Measurements from ENCODE around the gene PNPLA5.
"Not testable (repeated sequence)": the region's sequence is repeated elsewhere in the genome, so short reads cannot be mapped to it uniquely, and the experiment has no call there.

The PNPLA5 gene

DNA sequence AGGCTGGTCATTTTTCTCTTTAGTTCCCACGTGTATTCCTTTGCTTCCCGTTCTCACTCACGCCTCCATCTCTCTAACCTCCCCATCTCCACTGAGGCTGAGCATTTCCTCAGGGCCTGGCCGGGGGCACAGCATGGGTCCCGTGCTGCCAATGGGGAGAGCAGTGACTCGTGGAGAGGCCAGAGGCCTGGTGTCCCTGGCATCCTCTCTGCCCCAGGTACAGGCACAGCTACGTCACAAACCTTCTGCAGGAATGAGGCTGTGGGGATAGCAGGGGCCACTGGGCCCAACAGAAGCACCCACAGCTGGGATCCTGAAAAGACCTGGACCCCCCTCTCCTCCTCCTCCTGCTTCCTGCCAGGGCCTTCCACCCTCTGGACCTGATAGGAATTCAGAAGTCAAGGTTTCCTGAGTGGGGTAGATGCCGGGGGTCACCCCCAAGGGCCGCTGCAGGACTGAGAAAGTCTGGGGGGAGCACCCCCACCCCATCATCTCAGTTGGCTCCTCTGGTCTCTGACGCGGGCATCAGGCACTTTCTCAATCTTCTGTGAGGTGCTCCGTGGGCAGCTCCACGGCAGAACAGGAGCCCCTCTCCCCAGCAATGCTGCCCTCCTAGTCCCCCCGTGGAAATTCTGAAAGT, 11.8 kb downstream of the PNPLA5 start:
- no peak for DNase-seq

DNA sequence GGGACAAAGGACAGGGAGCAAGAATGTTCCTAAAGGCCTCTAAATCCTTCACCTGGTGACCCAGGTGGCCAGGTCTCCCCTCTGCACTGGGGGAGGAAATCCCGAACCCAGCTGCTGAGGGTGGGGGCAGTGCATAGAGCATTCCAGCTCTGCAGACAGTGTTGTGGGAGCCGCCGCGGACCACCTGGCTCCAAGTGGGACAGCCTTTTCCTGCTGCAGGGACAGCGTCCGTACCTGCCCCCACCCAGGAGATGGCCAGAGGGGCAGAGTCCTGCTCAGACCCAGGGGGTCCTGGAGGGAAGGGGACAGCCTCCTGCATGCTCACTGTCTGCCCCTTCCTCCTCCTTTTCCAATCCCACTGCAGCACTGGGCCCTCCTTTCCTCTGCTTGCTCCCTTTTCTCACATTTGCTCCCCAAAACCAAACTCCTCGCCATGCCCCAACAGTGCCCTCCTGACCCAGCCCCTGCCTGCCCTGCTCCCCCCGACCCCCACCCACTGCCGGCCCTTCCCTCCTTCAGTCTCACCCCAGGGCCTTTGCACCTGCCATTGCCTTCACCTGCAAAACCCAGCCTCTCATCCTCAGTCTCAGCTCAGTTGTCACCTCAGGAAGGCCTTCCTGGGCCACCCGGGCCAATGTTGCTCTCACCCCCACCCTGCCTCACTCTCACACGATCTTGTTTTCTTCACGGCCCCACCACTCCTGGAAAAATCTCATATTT, 12.8 kb downstream of the PNPLA5 start:
- no peak for DNase-seq

GRCh38 chr22:43878079-43878795, 13.6 kb downstream of the PNPLA5 start:
- no peak for DNase-seq

- DNase-seq, result no peak
Observed at GRCh38 chr22:43876866-43877509, 14.8 kb downstream of the PNPLA5 start.

DNA sequence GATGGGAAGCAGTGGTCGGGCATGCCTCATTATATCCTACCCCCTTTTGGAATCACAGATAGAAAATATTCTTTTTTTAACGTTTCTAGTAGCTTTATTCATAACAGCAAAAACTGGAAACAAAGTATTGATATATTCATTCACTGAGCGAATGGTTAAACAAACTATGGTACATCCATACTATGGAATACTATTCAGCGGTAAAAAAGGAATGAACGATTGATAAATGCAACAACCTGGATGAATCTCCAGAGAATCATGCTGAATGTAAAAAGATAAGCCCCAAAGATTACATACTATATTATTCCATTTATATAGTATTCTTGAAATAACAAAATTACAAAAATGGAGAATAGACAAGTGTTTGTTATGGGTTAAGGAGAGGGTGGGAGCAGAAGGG, 22.0 kb downstream of the PNPLA5 start:
- no peak for DNase-seq

DNA sequence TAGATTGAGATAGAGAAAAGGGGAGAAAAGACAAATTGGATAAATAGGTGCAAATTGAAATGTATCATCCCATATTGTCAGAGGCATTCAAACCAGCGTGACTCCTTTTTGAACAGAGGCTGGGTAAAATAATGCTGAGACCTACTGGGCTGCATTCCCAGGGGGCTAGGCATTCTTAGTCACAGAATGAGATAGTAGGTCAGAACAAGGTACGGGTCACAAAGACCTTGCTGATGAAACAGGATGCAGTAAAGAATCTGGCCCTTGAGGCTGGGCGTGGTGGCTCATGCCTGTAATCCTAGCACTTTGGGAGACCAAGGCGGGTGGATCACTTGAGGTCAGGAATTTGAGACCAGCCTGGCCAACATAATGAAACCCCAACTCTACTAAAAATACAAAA, 22.8 kb downstream of the PNPLA5 start:
- DNase-seq, result not testable (repeated sequence)

DNA sequence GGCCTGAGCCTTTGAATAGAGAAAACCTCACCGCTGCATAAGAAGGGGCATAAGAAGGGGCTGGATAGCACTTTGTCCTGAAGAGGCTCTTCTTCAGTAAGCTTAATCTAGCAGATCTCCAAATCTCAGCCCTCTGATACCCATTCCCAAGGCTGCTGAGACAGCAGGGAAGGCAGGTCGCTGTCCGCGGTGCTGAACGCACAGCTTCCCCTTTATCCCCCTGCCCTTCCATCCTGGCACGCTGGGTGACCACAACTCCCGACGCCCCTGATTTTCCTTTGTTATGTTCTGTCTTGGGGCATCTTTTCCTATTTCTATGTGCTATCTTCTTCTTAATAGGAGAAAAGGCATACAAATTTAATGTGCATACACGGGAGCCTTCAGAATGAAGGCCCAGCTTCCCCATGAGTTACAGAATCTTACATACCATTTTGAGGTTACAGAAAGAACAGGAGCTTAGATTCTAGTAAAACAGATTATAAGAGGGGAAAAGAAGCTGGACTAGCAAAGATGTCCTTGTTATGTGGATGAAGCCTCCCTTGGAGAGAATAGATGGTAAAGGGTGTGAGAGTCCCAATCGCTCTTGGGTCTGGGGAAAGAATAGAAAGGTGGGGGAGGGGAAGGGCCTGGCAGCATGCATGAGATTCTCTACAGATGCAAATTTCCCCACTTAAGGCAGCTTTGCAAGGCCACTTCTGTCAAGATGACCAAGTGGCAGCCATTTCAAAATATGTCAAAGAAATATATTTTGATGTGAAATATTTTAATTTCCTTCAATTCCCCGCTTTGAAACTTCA, 23.8 kb downstream of the PNPLA5 start:
- DNase-seq, result no peak

DNA sequence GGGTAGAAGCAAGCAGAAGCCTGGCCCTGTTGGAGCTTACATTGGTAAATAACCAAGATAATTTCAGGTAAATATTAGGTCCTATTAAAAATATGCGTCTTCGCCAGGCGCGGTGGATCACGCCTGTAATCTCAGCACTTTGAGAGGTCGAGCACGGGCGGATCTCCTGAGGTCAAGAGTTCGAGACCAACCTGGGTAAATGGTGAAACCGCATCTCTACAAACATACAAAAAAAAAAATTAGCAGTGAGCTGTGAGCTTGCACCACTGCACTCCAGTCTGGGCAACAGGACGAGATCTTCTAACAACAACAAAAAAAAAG, 29.0 kb downstream of the PNPLA5 start:
- DNase-seq, result no peak

DNA sequence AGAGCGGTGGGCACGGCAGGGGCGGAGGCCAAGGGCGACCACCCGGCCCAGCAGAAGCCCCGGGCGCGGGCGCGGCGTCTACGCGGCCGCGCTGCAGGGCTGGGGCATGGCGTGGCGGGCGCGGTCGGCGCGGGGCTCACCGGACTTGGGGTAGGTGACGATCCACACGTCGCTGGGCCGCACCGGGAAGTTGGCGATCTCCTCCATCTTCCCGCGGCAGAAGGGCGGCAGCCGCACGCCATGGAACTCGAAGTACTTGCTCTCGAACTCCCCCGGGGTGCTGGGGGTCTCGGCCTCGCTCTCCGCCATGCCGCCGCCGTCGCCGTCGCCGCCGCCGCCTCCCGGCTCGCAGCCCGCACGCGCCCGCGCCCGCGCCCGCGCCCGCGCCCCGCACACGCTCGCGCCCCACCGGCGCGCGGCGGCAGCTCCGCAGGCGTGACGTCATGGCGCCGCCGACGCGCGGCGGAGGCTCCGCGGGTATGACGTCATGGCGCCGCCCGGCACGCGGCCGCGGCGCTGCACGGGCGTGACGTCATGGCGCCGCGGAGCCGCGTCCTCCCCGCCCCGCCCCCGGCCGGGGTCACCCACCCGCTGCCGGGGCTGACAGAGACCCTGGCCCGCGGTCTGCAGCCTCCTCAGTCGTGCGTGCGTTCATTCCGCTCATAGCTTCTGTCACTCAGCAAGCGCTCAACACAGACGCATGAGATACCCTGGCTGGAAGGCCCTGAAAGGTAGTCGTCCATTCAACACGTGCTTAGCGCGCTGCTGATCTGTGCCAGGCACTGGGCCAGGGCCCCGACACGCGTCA, 29.5 kb downstream of the PNPLA5 start, which contains the start of gene SULT4A1:
Gene SULT4A1 (minus strand): TSS at position 440 of the 808 bp plus-strand sequence. CDS start 131 bp downstream, at position 309.
- peak; percentile 63 to 79 (median 74) for DNase-seq

GRCh38 chr22:43861529-43861928, 30.3 kb downstream of the PNPLA5 start:
- peak in 2 of 3 experiments; percentile 10 to 30 for DNase-seq

GRCh38 chr22:43860831-43861230, 31.0 kb downstream of the PNPLA5 start:
- no peak for DNase-seq

GRCh38 chr22:43860126-43860525, 31.7 kb downstream of the PNPLA5 start:
- no peak for DNase-seq

DNA sequence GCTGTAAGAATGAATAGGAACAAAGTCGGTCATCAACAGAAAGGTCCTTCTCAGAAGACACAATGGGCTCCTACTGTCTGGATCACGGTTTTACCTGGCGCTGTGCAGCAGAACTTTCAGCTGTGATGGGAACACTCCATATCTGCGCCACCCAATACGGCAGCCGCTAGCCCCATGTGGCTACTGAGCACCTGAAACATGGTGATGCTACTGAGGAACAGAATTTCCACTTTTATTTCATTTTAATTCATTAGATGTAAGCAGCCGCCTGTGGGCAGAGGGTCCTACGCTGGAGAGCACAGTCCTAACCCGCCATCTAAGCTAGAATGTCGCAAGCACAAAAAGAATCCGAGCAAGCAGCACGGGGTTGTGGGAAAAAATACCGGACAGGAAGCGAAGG, 32.2 kb downstream of the PNPLA5 start:
- no peak for DNase-seq

- no peak for DNase-seq
Observed at GRCh38 chr22:43859176-43859575, 32.6 kb downstream of the PNPLA5 start.

DNA sequence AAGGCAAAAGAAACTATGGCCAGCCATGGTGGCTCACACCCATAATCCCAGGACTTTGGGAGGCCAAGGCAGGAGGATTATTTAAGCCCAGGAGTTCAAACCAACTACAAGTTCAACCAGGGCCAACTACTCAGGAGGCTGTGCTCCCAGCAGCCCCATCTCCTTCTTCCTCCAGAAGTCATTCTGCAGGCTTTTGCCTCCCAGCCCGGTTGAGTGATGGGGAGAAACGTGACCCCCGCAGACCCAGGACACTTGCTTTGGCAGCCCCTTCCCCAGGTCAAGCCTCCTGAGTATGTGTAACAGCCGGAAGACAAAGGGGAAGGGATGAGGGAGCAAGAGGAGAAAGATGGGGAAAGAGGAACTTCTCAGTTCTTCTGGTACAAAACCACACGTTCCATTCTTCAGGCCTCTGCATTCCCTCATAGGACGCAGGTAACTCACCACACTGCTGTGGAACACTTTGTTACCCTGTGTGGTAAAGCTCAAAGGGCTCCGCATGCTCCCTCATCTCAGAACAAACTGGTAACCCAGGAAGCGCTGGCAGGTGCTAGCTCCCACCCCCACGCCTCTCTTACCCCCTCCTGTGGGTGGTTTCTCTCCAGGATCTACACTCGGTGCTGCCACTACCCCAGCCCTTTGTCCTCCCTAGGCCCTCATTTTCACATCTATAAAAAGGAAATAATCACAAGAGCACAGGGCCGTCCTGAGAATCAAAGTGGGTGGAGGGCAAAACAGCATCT, 33.5 kb downstream of the PNPLA5 start:
- no peak for DNase-seq

DNA sequence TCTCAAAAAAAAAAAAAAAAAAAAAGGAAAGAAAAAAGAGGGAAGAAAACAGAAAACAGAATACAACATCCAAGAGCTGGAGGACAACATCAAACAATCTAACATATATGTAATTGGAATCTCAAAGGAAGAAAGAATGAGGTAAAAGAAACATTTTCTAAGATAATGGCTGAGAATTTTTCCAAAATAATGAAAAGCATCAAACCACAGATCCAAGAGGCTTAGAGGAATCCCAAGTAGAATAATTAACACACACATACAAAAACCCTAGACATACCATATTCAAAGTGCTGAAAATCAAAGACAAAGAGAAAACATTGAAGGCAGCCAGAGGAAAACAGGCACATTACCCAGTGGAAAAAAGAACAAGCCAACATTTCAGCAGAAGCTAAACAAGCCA, 34.4 kb downstream of the PNPLA5 start:
- no peak for DNase-seq

DNA sequence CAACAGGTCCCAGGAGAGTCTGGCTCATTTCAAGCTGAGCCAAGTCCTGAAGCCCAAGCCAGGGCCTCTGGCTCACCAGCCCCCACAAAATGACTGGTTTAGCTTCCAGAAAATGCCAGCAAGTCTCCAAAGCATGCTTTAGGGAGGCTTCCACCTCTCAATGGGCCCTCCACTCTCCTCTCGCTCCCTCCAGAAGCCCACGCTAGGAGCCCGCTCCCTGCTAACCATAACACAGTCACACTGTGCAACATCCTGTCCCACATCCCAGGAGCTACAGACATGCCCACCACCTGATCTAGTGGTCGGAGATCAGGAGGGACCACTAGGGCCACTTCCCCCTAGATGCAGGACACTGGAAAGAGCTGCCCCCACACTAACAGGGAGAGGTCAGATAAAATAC, 36.4 kb downstream of the PNPLA5 start:
- DNase-seq, result no peak

DNA sequence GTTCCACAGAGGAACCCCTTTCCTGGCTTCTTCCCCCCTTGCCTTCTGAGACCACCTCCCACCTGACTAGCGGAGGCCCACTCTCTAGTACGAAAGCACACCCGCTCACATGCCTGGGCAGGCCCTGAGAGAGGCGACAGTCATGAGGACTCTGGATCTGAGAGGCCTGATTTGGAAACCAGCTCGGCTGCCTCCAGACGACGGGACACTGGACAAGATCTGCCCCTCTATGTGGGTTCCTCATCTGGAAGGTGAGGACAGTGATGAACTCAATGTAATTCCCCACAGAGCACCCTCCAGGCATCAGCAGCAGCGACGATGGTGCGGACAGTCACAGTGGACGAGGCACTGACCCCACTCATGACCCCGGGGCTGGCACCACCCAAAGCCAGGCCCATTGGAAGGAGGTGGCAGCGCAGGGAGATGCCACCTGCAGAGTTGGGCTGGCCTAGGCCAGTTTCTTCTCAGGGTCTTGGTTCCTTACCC, 37.0 kb downstream of the PNPLA5 start:
- no peak for DNase-seq

- DNase-seq, result no peak
Observed at GRCh38 chr22:43854121-43854785, 37.6 kb downstream of the PNPLA5 start.

DNA sequence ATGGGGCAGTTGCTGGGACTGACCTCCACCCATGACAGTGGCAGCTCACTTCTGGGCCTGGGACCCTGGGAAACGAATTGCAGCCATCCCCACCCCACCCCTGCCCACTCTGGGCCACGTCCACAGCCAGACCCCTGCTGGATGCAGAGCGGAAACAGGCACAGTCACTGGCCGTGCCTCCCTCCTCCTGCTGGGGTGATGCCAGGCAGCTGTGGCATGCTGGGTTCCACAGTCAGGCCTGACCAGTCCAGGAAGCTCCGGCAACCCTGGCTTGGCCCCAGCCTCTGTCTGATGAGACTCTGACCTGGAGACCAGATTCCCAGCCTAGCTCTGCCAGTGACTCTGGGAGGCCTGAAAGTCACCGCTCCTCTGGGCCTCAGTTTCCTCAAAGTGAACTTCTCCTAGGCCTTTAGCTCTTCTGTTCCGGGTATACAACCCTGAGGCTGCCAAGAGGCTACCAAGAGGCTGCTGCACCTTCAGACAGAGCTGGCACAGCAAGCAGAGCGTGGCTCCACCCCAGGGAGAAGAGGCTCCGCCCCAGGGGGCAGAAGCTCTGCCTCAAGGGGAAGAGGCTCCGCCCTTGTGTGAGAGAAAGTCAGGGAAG, 38.4 kb downstream of the PNPLA5 start:
- DNase-seq, result peak in 1 of 3 experiments; percentile 16

Data from NCI-H1417 (cell line).